Iris pigment epithelial cell (primary cell): Measurements from ENCODE around the gene LTBP1.
"Not testable (repeated sequence)": the region's sequence is repeated elsewhere in the genome, so short reads cannot be mapped to it uniquely, and the experiment has no call there.

ENCODE experiments used
- DNase-seq: peaks from one replicate; pipeline ENCODE4 v3.0.0-alpha.2; 2011; ENCODE audit warnings: low read depth

The LTBP1 gene

GRCh38 chr2:33142810-33143209 lies 196.1 kb downstream of the LTBP1 start:
- DNase-seq = no peak

- DNase-seq = no peak
Observed at GRCh38 chr2:33144243-33144642, 197.5 kb downstream of the LTBP1 start.

GRCh38 chr2:33145459-33145858 lies 198.7 kb downstream of the LTBP1 start:
- no peak for DNase-seq

- DNase-seq = peak; percentile 67
Observed at GRCh38 chr2:33146102-33146501, 199.3 kb downstream of the LTBP1 start.

DNA sequence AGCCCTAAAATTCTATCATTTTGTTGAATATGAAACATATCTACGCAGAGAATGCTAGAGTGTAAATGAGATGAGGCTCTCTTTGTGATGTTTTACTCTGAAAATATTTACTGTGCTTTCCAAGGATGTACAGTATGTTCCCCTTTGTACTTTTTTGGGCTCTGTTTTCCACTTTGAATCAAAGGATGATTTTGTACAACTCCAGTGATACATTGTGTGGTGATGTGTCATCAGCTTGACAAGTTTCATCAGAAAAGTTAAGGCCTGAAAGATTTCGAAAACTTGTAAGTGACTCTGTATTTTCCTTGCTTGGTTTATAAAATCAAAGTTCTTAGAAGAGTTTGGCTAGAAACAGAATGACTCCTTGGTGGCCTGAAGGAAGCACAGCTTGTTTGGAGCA lies 206.3 kb downstream of the LTBP1 start:
- peak; percentile 91 for DNase-seq

GRCh38 chr2:33158482-33159003 lies 211.8 kb downstream of the LTBP1 start:
- DNase-seq = peak; percentile 90

GRCh38 chr2:33160191-33160590 lies 213.4 kb downstream of the LTBP1 start:
- DNase-seq = peak; percentile 83

- peak; percentile 68 for DNase-seq
Observed at GRCh38 chr2:33166287-33166881, 219.6 kb downstream of the LTBP1 start.

- peak; percentile 43 for DNase-seq
Observed at GRCh38 chr2:33167622-33168245, 221.0 kb downstream of the LTBP1 start.

- no peak for DNase-seq
Observed at GRCh38 chr2:33168425-33168824, 221.7 kb downstream of the LTBP1 start.

- DNase-seq = no peak
Observed at GRCh38 chr2:33168922-33169321, 222.2 kb downstream of the LTBP1 start.

DNA sequence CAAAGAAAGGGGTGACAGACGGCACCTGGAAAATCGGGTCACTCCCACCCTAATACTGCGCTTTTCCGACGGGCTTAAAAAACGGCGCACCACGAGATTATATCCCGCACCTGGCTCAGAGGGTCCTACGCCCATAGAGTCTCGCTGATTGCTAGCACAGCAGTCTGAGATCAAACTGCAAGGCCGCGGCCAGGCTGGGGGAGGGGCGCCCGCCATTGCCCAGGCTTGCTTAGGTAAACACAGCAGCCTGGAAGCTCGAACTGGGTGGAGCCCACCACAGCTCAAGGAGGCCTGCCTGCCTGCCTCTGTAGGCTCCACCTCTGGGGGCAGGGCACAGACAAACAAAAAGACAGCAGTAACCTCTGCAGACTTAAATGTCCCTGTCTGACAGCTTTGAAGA lies 223.5 kb downstream of the LTBP1 start:
- DNase-seq = not testable (repeated sequence)

- DNase-seq = no peak
Observed at GRCh38 chr2:33177627-33178026, 230.9 kb downstream of the LTBP1 start.

GRCh38 chr2:33178209-33178608 lies 231.5 kb downstream of the LTBP1 start:
- no peak for DNase-seq

DNA sequence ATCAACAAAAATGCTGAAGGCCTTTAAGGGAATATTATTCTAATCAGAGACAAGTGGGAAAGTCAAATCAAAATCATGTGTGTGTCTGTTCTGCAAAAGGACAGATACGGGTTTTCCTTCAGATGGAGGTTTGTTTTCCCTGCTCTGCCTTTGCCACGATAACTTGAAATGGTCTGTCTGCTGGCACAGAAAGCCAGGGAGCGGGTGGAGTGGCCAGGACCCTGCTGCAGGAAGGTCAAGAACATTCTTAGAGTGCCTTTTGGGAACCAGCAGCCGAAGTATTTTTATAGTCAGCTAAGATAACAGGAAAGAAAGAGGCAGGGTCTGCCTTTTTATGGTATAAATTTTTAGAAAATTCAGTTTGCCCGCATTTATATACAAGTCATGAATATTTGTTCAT lies 234.2 kb downstream of the LTBP1 start:
- no peak for DNase-seq

DNA sequence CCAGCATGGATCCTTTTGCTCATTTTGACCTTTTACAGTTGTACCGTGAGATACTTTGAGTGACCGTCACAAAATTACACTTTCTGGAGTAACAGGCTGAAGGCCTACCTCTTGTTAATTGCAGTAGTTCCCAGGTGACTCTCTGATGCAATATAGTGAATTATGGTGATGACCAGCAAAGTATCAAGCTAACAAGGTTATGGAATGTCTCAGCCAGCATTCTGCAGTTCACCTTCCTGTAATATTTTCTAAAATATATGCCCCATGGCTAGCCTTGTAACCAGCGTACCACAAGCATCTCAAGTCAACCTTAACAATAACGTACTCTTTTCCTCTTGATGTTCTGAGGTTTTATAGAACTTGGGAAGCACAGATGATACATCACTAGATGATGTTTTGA lies 234.7 kb downstream of the LTBP1 start:
- DNase-seq = no peak

GRCh38 chr2:33184041-33184440 lies 237.3 kb downstream of the LTBP1 start:
- DNase-seq = no peak

DNA sequence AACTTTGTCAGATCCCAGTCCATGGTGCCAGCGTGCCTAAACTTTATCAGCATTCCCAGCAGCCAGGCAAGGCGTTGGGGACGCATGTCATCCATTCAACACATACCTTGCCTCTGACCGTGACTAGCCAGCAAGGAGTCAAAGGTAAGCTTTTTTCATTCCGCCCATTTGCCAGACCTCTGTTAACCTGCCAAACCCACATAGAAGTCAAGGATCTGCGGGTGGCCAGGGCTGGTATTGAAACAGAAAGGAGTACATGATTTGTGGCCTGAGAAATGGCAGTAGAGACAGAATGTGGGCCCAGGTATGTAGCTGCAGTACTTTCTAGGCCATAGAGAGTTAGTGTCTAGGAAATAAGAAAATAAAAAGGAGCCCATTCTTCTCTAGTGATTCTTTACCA lies 240.2 kb downstream of the LTBP1 start:
- no peak for DNase-seq

DNA sequence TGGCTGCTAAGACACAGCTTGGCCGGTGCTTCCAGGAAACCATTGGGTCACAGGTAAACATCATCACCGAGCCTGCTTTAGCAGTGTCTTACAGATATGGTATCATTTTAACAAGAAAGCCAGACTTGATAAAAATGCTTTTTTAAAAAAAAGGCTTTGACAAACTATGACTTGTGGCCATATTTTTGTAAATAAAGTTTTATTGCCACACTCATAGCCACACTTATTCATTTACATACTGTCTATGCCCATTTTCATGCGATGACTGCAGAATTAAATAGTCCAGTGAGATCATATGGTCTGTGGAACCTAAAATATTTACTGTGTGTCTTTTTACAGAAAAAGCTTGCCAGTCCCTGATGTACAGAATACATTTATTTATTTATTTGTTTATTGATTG lies 242.0 kb downstream of the LTBP1 start:
- DNase-seq = no peak

DNA sequence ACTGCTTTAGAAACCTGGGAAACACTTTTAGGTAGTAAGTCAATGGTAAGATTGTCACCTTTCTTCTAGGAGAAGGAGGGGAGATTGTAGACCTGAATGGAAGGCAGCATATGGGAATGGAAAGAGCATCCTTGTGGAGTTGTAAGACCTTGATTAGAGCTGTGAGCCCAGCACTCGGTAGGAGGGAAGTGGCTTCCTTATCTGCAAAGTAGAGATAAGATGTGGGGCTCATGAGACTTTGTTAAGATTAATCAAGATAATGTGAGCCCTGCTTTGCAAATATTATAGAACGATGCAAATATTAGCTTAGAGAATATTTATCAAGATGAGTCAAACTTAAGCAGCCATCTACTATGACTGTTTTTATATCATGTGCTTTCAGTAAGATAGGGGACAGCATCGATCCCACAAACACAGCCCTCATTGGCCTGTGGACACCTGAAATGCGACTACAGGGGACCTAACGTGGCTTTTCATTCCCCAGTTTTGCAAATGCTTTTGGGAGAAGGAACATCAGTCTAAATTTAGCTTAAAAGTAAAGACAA lies 243.7 kb downstream of the LTBP1 start:
- DNase-seq = no peak

DNA sequence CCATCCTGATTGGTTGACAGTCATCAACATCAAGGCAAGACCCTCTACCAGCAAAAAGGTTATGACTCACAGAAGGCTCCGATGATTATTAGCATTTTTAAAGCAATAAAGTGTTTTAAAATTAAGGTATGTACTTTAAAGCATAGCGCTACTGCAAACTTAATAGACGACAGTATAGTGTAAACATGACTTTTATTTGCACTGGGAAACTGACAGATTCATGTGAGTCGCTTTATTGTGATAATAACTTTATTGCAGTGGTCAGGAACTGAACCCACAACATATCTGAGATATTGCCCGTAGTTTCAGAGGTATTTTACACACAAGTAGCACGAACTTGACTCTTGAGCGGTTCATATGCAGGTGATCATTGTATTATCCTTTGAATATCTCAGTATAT lies 249.1 kb downstream of the LTBP1 start:
- DNase-seq = no peak

DNA sequence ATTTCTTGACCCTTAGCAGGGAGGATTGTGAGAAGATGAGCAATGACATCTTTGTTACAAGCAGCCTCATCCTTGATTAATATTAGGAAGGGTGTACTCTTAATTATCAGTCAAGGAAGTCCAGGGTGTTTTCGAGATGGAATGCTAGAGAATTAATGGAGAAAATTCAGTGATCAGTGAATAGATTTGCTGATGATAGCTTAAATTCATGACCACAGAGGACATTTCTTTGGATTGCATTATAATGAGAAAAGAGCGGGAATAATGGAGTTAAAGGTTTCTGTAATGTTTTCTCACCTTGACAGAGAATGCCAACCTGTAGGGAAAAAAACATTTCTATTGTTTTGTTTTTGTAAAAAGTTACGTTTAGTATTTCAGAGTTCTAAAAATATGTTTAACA lies 249.9 kb downstream of the LTBP1 start:
- DNase-seq = no peak

DNA sequence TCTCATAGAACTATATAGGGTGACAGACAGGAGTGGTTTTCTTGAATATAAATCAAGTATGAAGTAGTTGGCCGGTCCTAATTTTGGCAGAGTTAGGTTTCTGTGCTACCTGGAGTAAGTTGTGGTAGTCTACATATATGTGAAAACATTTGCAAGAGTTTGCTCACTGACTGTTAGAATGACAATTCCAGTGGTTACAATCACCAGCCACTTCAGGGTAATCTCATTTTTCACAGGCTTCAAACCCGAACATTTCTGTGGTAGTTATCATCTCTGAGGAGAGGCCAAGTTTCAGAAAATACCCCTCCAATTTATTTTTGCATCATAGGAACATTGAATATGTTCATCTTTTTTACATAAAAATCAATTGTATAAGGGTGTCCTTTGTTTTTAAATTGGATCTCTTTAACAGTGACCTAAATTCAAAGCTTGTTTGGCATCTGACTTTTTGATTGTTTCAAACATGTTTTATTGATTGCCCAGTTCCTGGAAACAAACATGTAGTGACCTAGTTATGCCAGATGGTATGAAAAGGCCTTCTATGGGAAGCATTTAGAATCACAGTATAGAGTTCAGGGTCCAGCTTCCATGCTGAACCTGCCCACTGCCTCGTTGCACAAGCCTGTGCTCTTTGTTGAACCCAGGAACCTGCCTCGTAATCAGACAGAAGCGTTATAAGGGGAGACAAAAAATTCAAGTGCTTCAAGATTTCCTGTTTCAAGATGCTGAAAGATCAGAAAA lies 250.6 kb downstream of the LTBP1 start:
- DNase-seq = no peak
